ENCODE measurements around the gene RFX7.
"Not testable (repeated sequence)": the region's sequence is repeated elsewhere in the genome, so short reads cannot be mapped to it uniquely, and the experiment has no call there.

Gene RFX7

DNA sequence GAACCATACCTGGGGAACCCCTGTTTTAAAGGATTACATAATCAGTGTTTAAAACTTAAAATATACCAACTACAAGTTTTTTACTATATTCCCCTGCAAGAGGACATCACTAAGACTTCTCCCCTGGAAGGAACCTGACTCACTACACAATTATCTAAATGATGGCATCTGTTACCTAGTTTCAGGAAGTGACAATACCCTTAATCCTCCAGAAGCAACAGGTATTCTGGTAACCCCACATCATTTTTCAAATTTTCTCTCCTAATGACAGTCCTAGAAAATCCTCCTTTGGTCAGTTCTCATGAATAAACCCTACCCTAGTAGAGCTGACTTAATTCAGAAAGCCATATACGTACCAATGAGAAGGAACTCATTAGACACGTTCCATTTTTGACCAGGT is 78.4 kb downstream of the RFX7 start:
- peaks cover 19% of the 10 kb centered on the region for H4K20me1 ChIP-seq (ENCODE audit: insufficient read depth, low read length, poor library complexity, severe bottlenecking)
- no peak overlapping the region for H3K9ac ChIP-seq (ENCODE audit: low read depth, low read length, poor library complexity, severe bottlenecking)
- peaks cover 20% of the 10 kb centered on the region for H3K36me3 ChIP-seq (ENCODE audit: insufficient read depth, low read length)
- H3K4me1 ChIP-seq (ENCODE audit: insufficient read depth, low read length, poor library complexity, severe bottlenecking), result peaks cover 9% of the 10 kb centered on the region
- no peak overlapping the region for H2AFZ ChIP-seq (ENCODE audit: low read length)
- H3K4me2 ChIP-seq (ENCODE audit: low read depth, low read length, poor library complexity, severe bottlenecking), result no peak overlapping the region
- no peaks in the 10 kb centered on the region for H3K9me3 ChIP-seq (ENCODE audit: insufficient read depth, low read depth, low read length)
- no peaks in the 10 kb centered on the region for H3K27me3 ChIP-seq (ENCODE audit: insufficient read depth, low read length, poor library complexity, severe bottlenecking)
- H3K79me2 ChIP-seq (ENCODE audit: insufficient read depth, low read length), result peaks cover 85% of the 10 kb centered on the region
- TF ChIP-seq, protein P1, sequence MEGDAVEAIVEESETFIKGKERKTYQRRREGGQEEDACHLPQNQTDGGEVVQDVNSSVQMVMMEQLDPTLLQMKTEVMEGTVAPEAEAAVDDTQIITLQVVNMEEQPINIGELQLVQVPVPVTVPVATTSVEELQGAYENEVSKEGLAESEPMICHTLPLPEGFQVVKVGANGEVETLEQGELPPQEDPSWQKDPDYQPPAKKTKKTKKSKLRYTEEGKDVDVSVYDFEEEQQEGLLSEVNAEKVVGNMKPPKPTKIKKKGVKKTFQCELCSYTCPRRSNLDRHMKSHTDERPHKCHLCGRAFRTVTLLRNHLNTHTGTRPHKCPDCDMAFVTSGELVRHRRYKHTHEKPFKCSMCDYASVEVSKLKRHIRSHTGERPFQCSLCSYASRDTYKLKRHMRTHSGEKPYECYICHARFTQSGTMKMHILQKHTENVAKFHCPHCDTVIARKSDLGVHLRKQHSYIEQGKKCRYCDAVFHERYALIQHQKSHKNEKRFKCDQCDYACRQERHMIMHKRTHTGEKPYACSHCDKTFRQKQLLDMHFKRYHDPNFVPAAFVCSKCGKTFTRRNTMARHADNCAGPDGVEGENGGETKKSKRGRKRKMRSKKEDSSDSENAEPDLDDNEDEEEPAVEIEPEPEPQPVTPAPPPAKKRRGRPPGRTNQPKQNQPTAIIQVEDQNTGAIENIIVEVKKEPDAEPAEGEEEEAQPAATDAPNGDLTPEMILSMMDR (conservative IDR thresholded peaks at IDR 0.05; ENCODE audit: low read length), result no peak
- TF ChIP-seq EZH2phosphoT487 (IDR thresholded peaks at IDR 0.05; ENCODE audit: borderline replicate concordance), result no peak
- H3K9me2 ChIP-seq (replicated peaks; ENCODE audit: low read depth, low read length), result no peaks in the 10 kb centered on the region
- no peaks in the 10 kb centered on the region for H3F3A ChIP-seq (ENCODE audit: low read depth)
- H3K4me3 ChIP-seq (ENCODE audit: low read length, poor library complexity, severe bottlenecking), result no peak overlapping the region

DNA sequence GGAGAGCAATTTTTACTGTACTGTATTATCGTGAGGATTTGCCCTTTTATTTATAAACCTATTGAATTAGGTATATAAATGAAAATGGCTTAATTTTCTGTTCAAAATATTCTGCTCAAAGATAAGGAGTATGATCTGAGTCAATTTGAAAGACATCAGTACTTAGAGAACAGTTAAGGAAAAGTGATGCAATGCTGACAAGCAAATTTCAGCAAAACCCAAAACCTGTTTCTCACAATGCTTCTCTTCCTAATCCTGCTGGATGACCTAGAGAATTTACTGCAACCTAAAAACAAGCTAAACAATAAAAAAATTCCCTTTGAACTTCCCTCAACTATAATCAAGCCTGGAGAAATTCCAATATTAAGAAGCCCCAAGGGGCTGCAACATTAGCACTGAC is 82.7 kb downstream of the RFX7 start:
- Histone ChIP-seq H2AFZ (ENCODE audit: low read length) (no peak overlapping the region), H3K79me2 (ENCODE audit: insufficient read depth, low read length) (peaks cover 65% of the 10 kb centered on the region; the same call in 1 of the 2 replicates), H4K20me1 (ENCODE audit: insufficient read depth, low read length, poor library complexity, severe bottlenecking) (peaks cover 22% of the 10 kb centered on the region)

DNA sequence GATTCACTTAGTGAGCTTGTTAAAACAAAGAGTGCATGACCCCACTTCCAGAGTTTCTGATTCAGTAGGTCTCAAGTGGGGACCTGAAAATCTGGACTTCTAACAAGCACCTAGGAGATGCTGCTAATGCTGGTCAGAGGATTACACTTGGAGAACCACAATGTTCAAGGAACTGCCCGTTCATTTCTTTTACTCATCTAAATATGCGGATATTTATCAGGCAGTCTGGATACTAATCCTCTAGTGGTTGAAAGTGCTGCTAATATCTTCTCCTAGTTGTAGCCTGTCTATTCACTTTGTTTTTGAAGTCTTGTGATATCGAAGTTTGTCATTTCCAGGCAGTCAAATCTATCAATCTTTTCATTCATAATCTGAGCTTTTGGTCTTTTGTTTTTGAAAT is 86.8 kb downstream of the RFX7 start:
- no peaks in the 10 kb centered on the region for H3K9me3 ChIP-seq (ENCODE audit: insufficient read depth, low read depth, low read length)
- H3K4me2 ChIP-seq (ENCODE audit: low read depth, low read length, poor library complexity, severe bottlenecking), result no peak overlapping the region
- no peaks in the 10 kb centered on the region for H3K27me3 ChIP-seq (ENCODE audit: insufficient read depth, low read length, poor library complexity, severe bottlenecking)
- H3K79me2 ChIP-seq (ENCODE audit: insufficient read depth, low read length), result peaks cover 53% of the 10 kb centered on the region
- H4K20me1 ChIP-seq (ENCODE audit: insufficient read depth, low read length, poor library complexity, severe bottlenecking), result peaks cover 17% of the 10 kb centered on the region
- no peaks in the 10 kb centered on the region for H3K4me1 ChIP-seq (ENCODE audit: insufficient read depth, low read length, poor library complexity, severe bottlenecking)
- H3F3A ChIP-seq (ENCODE audit: low read depth), result no peaks in the 10 kb centered on the region
- peaks cover 6% of the 10 kb centered on the region for H3K36me3 ChIP-seq (ENCODE audit: insufficient read depth, low read length)
- H2AFZ ChIP-seq (ENCODE audit: low read length), result no peak overlapping the region
- no peak overlapping the region for H3K9ac ChIP-seq (ENCODE audit: low read depth, low read length, poor library complexity, severe bottlenecking)
- no peak overlapping the region for H3K4me3 ChIP-seq (ENCODE audit: low read length, poor library complexity, severe bottlenecking)
- H3K9me2 ChIP-seq (replicated peaks; ENCODE audit: low read depth, low read length), result no peaks in the 10 kb centered on the region
- TF ChIP-seq EZH2phosphoT487 (IDR thresholded peaks at IDR 0.05; ENCODE audit: borderline replicate concordance), result no peak
- TF ChIP-seq, protein P1 (conservative IDR thresholded peaks at IDR 0.05; ENCODE audit: low read length), result no peak

More for the DNA sequence above, 82.7 kb downstream of the RFX7 start:
- H3K9ac ChIP-seq (ENCODE audit: low read depth, low read length, poor library complexity, severe bottlenecking), result no peak overlapping the region
- no peaks in the 10 kb centered on the region for H3K27me3 ChIP-seq (ENCODE audit: insufficient read depth, low read length, poor library complexity, severe bottlenecking)
- no peak overlapping the region for H3K4me2 ChIP-seq (ENCODE audit: low read depth, low read length, poor library complexity, severe bottlenecking)
- peaks cover 3% of the 10 kb centered on the region for H3K4me1 ChIP-seq (ENCODE audit: insufficient read depth, low read length, poor library complexity, severe bottlenecking)
- TF ChIP-seq, protein P1 (conservative IDR thresholded peaks at IDR 0.05; ENCODE audit: low read length), result no peak
- TF ChIP-seq EZH2phosphoT487 (IDR thresholded peaks at IDR 0.05; ENCODE audit: borderline replicate concordance), result no peak
- H3K9me3 ChIP-seq (ENCODE audit: insufficient read depth, low read depth, low read length), result no peaks in the 10 kb centered on the region
- H3K9me2 ChIP-seq (replicated peaks; ENCODE audit: low read depth, low read length), result no peaks in the 10 kb centered on the region
- H3K36me3 ChIP-seq (ENCODE audit: insufficient read depth, low read length), result peaks cover 18% of the 10 kb centered on the region
- H3F3A ChIP-seq (ENCODE audit: low read depth), result no peaks in the 10 kb centered on the region
- H3K4me3 ChIP-seq (ENCODE audit: low read length, poor library complexity, severe bottlenecking), result no peak overlapping the region

DNA sequence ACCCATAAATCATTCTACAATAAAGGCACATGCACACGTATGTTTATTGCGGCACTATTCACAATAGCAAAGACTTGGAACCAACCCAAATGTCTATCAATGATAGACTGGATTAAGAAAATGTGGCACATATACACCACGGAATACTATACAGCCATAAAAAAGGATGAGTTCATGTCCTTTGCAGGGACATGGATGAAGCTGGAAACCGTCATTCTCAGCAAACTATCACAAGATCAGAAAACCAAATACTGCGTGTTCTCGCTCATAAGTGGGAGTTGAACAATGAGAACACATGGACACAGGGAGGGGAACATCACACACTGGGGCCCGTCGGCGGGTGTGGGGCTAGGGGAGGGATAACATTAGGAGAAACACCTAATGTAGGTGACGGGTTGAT is 88.4 kb downstream of the RFX7 start:
- Histone ChIP-seq H4K20me1 (ENCODE audit: insufficient read depth, low read length, poor library complexity, severe bottlenecking) (peaks cover 16% of the 10 kb centered on the region), H3K79me2 (ENCODE audit: insufficient read depth, low read length) (peaks cover 57% of the 10 kb centered on the region)
- not testable (repeated sequence) for H3K9me3 ChIP-seq (ENCODE audit: insufficient read depth, low read depth, low read length); H3K36me3 ChIP-seq (ENCODE audit: insufficient read depth, low read length); H3K27me3 ChIP-seq (ENCODE audit: insufficient read depth, low read length, poor library complexity, severe bottlenecking); H3K9me2 ChIP-seq (replicated peaks; ENCODE audit: low read depth, low read length); H3K4me1 ChIP-seq (ENCODE audit: insufficient read depth, low read length, poor library complexity, severe bottlenecking); H3F3A ChIP-seq (ENCODE audit: low read depth); H2AFZ ChIP-seq (ENCODE audit: low read length); H3K4me3 ChIP-seq (ENCODE audit: low read length, poor library complexity, severe bottlenecking); H3K9ac ChIP-seq (ENCODE audit: low read depth, low read length, poor library complexity, severe bottlenecking); H3K4me2 ChIP-seq (ENCODE audit: low read depth, low read length, poor library complexity, severe bottlenecking)

DNA sequence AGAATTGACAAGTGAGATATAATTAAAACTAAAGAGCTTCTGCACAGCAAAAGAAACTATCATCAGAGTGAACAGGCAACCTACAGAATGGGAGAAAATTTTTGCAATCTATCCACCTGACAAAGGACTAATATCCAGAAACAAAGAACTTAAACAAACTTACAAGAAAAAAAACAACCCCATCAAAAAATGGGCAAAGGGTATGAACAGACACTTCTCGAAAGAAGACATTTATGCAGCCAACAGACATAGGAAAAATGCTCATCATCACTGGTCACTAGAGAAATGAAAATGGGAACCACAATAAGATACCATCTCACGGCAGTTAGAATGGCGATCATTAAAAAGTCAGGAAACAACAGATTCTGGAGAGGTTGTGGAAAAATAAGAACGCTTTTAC is 88.9 kb downstream of the RFX7 start:
- not testable (repeated sequence) for H3K36me3 ChIP-seq (ENCODE audit: insufficient read depth, low read length); H3K4me3 ChIP-seq (ENCODE audit: low read length, poor library complexity, severe bottlenecking); H3K9me3 ChIP-seq (ENCODE audit: insufficient read depth, low read depth, low read length); H3K9ac ChIP-seq (ENCODE audit: low read depth, low read length, poor library complexity, severe bottlenecking); H3K27me3 ChIP-seq (ENCODE audit: insufficient read depth, low read length, poor library complexity, severe bottlenecking); H2AFZ ChIP-seq (ENCODE audit: low read length); H3K4me1 ChIP-seq (ENCODE audit: insufficient read depth, low read length, poor library complexity, severe bottlenecking); H3K9me2 ChIP-seq (replicated peaks; ENCODE audit: low read depth, low read length); H3F3A ChIP-seq (ENCODE audit: low read depth); H3K4me2 ChIP-seq (ENCODE audit: low read depth, low read length, poor library complexity, severe bottlenecking)
- Histone ChIP-seq H4K20me1 (ENCODE audit: insufficient read depth, low read length, poor library complexity, severe bottlenecking) (peaks cover 12% of the 10 kb centered on the region), H3K79me2 (ENCODE audit: insufficient read depth, low read length) (peaks cover 56% of the 10 kb centered on the region)

All from Loucy (cell line).